ENCODE measurements around the gene MORN1. TPM values are rescaled to one million over a fixed set of nuclear protein-coding genes. Genes with fewer than 3 reads are reported as not detected.

MORN1 gene
- total RNA-seq, 2 experiments from 2014 or later = 5.9 to 6.6 TPM

DNA sequence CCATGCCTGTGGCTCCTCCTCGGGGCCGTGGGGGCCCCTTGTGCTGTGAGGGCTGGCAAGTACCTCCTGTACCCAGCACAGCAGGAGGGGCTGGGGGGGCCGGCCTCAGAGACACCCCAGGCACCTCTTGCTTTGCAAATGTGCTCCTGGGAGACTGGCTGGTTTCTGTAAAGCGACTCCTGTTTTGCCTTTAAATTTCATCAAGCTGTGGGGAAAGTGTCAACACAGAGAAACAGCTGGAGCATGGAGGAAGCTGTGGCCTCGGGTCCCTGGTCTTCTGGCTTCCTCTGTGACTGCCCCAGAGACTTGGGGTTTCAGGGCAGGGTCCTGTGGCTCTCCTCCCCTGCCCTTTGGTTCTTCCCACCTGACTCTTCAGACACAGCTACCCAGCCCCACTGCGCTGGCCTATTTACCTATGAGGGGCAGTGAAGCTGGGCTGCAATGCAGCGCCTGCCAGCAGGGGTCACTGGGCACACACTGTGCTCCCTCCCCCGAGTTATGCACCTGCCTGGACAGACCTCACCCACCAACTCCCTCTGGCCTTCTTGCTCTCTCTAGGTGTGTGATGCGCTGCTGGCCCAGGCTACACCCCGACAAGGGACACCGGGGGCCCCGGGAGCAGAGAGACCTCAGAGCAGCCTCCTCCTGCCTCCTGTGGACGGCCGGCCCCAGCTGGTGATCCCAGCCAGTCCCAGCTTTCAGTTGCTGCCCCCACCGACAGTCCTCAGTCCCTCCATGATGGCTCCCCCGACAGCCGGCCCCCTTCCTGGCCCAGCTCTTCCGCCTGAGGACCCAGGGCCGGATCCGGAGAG, 38.6 kb upstream of the MORN1 start:
- no peaks in the 10 kb centered on the region for H3K36me3 Mint-ChIP-seq (ENCODE audit: low read depth)
- intact Hi-C loops (cut with micrococcal nuclease) = no loop called here
- ChIA-PET CTCF (interaction anchor here (0.7 to 1.8 kb wide), 9 partner anchors 9 to 118 kb away, joined by 3 to 7 read pairs (median 3); partner anchors contain the start of gene PANK4), POLR2A (interaction anchor here (0.5 to 1.7 kb wide), 4 partner anchors 10 to 193 kb away, joined by 3 to 5 read pairs (median 4); partner anchors contain the start of gene TNFRSF14)
- peak; percentile 58 for DNase-seq
- H3K4me1 Mint-ChIP-seq (ENCODE audit: low read depth) = no peaks in the 10 kb centered on the region
- TF ChIP-seq, protein P1, sequence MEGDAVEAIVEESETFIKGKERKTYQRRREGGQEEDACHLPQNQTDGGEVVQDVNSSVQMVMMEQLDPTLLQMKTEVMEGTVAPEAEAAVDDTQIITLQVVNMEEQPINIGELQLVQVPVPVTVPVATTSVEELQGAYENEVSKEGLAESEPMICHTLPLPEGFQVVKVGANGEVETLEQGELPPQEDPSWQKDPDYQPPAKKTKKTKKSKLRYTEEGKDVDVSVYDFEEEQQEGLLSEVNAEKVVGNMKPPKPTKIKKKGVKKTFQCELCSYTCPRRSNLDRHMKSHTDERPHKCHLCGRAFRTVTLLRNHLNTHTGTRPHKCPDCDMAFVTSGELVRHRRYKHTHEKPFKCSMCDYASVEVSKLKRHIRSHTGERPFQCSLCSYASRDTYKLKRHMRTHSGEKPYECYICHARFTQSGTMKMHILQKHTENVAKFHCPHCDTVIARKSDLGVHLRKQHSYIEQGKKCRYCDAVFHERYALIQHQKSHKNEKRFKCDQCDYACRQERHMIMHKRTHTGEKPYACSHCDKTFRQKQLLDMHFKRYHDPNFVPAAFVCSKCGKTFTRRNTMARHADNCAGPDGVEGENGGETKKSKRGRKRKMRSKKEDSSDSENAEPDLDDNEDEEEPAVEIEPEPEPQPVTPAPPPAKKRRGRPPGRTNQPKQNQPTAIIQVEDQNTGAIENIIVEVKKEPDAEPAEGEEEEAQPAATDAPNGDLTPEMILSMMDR (IDR thresholded peaks at IDR 0.05) = peak; percentile 50
- peaks cover 2% of the 10 kb centered on the region for H3K9me3 Mint-ChIP-seq
- H3K4me3 Mint-ChIP-seq = no peak overlapping the region
- ATAC-seq = peak; percentile 66
- H3K27me3 Mint-ChIP-seq = no peaks in the 10 kb centered on the region
- H3K27ac Mint-ChIP-seq = no peak overlapping the region

DNA sequence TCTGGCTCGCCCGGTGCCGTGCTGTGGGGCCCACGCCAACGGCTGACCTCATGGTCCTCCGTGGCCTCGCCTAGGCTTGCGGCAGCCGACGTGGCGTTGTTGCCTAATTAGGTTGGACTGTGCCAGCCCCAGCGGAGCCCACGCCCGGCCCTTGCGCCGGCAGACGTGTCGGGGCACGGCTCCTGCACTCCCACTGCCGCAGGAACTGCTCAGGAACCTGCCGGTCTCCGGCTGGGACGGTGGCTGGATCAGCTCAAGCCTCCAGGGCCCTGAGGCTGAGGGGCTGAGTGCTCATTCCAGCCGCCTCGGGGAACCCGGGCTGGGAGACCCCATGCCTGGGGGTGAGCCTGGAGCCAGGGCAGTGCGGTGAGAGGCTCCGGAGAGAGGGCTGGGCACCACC, 37.1 kb upstream of the MORN1 start:
- POLR2A ChIA-PET = no interaction called here
- H3K4me1 Mint-ChIP-seq (ENCODE audit: low read depth) = no peaks in the 10 kb centered on the region
- intact Hi-C loops (cut with micrococcal nuclease) = no loop called here
- DNase-seq = no peak
- peaks cover 2% of the 10 kb centered on the region for H3K9me3 Mint-ChIP-seq
- no peaks in the 10 kb centered on the region for H3K27me3 Mint-ChIP-seq
- no peak overlapping the region for H3K4me3 Mint-ChIP-seq
- TF ChIP-seq, protein P1 (IDR thresholded peaks at IDR 0.05) = no peak
- ATAC-seq = no peak
- H3K27ac Mint-ChIP-seq = no peak overlapping the region
- CTCF ChIA-PET = no interaction called here
- H3K36me3 Mint-ChIP-seq (ENCODE audit: low read depth) = no peaks in the 10 kb centered on the region

DNA sequence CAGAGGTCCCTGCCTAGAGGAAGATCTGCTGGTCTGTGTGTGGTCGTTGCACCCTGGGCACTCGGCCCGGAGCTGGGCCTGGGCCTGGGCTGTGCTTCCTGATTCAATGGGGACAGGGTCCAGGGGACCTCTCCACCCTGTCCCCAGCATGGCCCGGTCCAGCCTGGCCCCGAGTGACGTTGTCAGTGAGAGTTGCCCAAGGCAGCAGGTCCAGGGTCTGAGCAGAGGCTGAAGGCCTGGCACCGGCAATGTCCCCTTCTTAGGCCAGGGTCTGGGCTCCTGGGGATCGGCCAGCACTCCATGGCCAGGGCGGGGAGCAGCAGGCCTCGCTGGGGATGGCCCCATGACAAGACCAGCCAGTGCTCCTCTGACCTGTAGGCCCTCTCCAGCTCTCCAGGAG, 36.6 kb upstream of the MORN1 start:
- intact Hi-C loops (cut with micrococcal nuclease) = no loop called here
- no peak overlapping the region for H3K27ac Mint-ChIP-seq
- no peak overlapping the region for H3K4me3 Mint-ChIP-seq
- no peak for ATAC-seq
- ChIA-PET POLR2A (no interaction called here), CTCF (no interaction called here)
- DNase-seq = no peak
- no peaks in the 10 kb centered on the region for H3K27me3 Mint-ChIP-seq
- peaks cover 2% of the 10 kb centered on the region for H3K9me3 Mint-ChIP-seq
- no peaks in the 10 kb centered on the region for H3K36me3 Mint-ChIP-seq (ENCODE audit: low read depth)
- no peaks in the 10 kb centered on the region for H3K4me1 Mint-ChIP-seq (ENCODE audit: low read depth)
- TF ChIP-seq, protein P1 (IDR thresholded peaks at IDR 0.05) = no peak

DNA sequence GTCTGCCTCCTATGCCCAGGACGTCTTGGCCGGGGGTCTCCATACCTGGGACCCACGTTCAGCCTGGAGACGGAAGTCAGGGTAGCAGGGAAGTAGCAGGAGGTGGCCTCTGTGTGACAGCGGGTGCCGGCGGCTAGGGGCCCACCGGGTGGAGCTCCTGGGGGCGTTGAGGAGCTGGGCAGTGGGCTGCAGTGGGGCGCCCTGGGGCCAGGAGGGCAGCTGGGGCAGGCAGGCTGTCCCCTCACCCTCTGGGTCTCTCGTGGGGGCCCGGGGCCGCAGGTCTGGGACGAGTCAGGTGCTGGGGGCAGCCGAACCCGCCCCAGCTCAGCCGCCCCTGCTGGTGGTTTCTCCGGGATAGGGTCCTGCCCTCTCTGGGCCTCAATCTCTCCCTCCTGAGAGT, 35.7 kb upstream of the MORN1 start:
- no peaks in the 10 kb centered on the region for H3K27me3 Mint-ChIP-seq
- no peak overlapping the region for H3K27ac Mint-ChIP-seq
- ChIA-PET CTCF (interaction anchor here (1.0 kb wide), 1 partner anchor 11 kb away, joined by 3 read pairs; no protein-coding TSS in a partner anchor), POLR2A (no interaction called here)
- DNase-seq (no peak), ATAC-seq (no peak)
- H3K4me3 Mint-ChIP-seq = no peak overlapping the region
- peaks cover 4% of the 10 kb centered on the region for H3K9me3 Mint-ChIP-seq
- no peaks in the 10 kb centered on the region for H3K4me1 Mint-ChIP-seq (ENCODE audit: low read depth)
- TF ChIP-seq, protein P1 (IDR thresholded peaks at IDR 0.05) = no peak
- intact Hi-C loops (cut with micrococcal nuclease) = no loop called here
- no peaks in the 10 kb centered on the region for H3K36me3 Mint-ChIP-seq (ENCODE audit: low read depth)

DNA sequence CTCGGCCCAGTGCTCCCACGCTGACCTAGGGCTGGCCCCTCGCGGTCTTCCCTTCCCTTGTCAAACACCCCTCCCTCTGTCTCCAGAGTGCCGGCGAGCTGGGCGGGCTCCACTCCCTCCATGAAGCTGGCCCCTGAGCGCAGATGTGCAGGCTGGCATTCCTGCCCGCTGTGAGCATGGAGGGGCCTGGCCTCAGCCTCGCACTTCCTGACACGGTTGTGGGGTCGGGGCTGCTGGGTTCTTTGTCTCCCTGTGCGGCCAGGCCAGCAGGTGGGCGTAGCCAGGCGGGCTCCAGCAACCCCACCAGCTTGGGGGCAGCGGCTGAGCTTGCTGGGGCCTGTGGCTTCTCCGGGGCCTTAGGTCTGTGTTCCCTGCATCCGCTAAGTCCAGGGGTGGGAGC, 35.2 kb upstream of the MORN1 start:
- CTCF ChIA-PET = interaction anchor here (1.0 kb wide), 1 partner anchor 10 kb away, joined by 3 read pairs; no protein-coding TSS in a partner anchor

More for the DNA sequence above, 35.2 kb upstream of the MORN1 start:
- Mint-ChIP-seq H3K4me3 (no peak overlapping the region), H3K4me1 (ENCODE audit: low read depth) (no peaks in the 10 kb centered on the region), H3K27ac (no peak overlapping the region), H3K9me3 (peaks cover 4% of the 10 kb centered on the region), H3K27me3 (no peaks in the 10 kb centered on the region), H3K36me3 (ENCODE audit: low read depth) (no peaks in the 10 kb centered on the region)
- intact Hi-C loops (cut with micrococcal nuclease) = no loop called here
- no peak for ATAC-seq
- no peak for DNase-seq
- TF ChIP-seq, protein P1 (IDR thresholded peaks at IDR 0.05) = no peak
- POLR2A ChIA-PET = interaction anchor here (0.6 to 1.2 kb wide), 3 partner anchors 11 to 52 kb away, joined by 3 read pairs; no protein-coding TSS in a partner anchor

Data from activated CD8-positive, alpha-beta T cell treated with anti-CD3 and anti-CD28 coated beads for 36 hours (primary cell).